HG03039 (cell line): ENCODE results near the gene NKX2-2.

Experiments used
- ATAC-seq: cut with Tn5 transposase; IDR thresholded peaks from one replicate; pipeline ENCODE4 v1.9.1; 2021; ENCODE audit warnings: mild to moderate bottlenecking, moderate library complexity; ENCODE audit not compliant: unreplicated experiment

Gene NKX2-2

DNA sequence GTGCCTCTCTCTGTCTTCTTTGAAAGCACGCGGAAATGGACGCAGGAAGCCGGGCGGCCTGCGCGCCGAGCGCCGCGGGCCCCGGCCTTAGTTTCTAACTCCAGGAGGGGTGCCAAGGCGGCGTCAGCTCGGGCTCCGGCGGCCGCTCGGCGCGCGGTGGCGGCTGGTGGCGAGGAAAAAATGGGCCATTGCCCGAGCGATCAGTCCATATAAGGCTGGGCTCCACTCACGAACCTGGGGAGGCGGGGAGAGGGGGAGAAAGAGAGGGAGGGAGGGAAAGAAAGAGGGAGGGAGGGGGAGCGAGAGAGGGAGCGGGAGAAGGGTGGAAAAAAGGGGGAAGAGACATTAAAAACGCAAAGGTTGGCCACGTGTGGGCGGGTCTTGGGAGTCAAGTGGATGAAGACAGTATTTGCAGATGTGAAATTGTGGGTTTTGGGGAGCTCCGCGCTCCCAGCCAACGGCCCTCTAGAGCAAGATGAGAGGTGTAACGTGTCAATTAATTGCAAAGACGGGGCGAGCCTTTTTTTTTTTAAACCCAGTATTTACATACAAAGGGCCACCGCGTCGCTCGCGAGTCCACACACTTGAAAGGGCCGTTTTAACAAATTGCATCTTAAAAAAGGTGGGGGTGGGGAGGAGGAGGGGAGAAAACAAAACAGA is at the start of gene NKX2-2:
NKX2-2 (minus strand) TSS at position 184 of the 660 bp plus-strand sequence. CDS start 395 bp downstream, outside the sequence.
- ATAC-seq: no peak

DNA sequence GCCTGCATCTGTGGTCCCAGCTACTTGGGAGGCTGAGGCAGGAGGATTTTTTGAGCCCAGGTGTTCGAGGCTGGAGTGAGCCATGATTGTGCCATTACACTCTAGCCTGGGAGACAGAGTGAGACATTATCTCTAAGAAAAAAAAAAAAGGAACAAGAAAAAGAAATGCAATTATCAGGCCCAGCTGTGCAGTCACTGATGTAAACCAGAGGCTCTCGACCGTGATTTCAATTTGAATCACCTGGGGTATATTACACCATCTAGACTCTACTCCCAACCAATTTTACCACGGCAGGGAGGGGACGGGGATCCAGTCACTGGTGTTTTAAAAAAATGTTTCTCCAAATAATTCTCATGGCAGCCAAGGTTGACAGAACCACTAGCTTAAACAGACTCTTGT is 48.8 kb upstream of the NKX2-2 start:
- ATAC-seq: no peak

- peak; percentile 52 for ATAC-seq
These were observed 45.4 kb upstream of the NKX2-2 start for GRCh38 chr20:21559305-21559704.

- no peak for ATAC-seq
These were observed 43.6 kb upstream of the NKX2-2 start for GRCh38 chr20:21557241-21558020.

DNA sequence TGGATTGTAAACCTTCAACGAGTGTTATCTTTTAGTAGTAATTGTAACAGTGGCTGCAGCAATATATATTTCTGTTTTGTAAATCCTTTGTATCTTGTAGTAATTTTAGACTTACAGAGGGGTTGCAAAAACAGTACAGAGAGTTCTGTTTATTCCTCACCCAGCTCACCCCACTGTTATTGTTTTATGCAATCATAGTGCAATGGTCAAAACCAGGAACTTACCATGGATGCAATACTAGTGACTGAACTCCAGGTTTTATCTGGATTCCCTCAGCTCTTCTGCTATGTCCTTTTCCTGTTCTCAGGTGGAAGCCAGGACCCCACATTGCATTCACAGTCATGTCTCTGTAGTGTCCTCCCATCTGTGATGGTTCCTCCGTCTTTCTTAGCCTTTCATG is 42.5 kb upstream of the NKX2-2 start:
- ATAC-seq: no peak

- no peak for ATAC-seq
These were observed 41.7 kb upstream of the NKX2-2 start for GRCh38 chr20:21555470-21556120.

DNA sequence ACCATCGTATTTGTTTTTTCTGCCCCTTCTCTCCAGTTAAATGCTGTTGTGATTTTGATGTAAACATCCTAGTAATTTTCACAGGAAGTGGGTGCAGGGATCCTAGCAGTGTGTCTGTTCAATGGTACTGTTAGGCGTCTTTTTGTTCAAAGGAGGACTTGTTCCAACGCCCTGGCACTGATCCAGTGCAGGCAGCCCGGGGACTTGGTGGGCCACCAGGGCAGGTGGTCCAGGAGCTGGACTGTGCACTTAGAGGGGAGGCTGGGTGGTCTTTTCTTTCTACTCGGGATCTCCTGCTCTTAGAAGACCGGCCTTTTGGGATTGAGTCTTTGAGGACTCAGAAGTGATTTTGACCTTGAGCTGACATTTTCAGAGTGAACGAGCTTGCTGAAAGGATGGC is 41.1 kb upstream of the NKX2-2 start:
- no peak for ATAC-seq

DNA sequence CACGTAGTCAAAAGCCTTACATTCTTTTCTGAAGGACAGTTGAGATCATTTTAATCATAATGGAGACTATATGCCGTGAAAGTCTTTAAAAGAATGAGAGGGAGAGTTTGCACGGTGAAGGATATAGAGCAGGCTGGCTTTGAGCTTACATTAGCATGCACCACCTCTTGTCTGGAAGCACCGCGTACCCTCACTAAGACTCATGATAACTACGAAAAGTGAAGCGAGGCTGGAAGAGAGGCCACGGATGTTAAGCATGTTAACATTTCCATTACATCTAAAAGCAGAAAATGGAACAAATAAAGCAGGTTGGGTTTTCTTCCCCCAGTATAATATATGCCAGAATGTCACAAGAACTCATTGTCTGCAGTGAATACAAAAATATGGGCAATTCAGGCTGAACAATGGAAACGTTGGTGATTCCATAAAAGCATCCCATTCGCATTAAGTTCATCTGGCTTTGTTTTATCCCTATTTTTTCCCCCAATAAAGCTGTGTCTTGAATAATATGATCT is 40.6 kb upstream of the NKX2-2 start:
- no peak for ATAC-seq

DNA sequence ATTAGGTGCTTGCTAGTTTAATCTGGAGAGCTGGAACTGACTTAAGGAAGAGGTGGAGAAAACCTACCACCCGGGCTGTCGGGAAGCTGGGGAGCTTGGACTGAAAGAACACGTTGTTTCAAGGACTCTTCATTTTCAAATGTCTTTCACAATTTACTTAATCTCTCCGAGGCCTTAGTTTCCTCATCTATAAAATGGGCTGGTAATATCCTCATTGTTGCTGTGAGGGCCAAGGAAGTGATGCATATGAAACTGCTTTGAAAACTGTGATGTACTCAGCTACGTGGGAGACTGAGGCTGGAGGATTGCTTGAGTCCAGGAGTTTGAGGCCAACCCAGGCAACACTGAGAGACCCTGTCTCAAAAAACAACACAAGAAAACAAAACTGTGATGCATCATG is 36.7 kb upstream of the NKX2-2 start:
- ATAC-seq: no peak

DNA sequence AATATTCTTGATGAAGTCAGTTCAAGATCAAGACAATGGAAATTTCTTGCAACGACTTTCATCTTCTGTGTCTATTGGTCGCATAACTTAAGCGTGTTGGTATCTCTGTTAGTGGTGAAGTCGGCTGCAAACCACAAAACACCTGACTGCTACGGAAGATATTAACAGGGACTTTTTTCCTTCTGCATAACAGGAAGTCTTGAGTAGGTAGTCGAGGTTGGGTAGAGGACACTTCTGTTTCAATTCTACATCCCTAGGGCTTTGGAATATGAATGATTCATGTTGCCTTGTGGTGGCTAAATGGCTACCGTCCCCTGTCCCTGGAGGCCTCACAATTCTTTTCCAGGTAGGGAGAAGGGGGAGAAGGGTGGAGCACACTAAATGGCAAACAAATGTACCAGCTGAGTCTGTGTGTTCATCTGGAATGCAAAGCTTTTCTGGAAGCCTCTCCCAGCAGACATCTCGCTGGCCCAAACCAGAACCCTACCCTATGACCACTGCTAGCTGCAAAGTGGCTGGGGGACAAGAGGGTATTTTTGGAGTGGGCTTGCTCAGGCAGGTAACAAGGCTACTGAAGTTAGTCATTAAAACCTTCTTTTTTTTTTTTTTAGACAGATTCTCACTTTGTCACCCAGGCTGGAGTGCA is 34.6 kb upstream of the NKX2-2 start:
- no peak for ATAC-seq

GRCh38 chr20:21546355-21546754 is 32.5 kb upstream of the NKX2-2 start:
- no peak for ATAC-seq

- ATAC-seq: no peak
These were observed 25.6 kb upstream of the NKX2-2 start for GRCh38 chr20:21539512-21539911.

- ATAC-seq: no peak
These were observed 21.0 kb upstream of the NKX2-2 start for GRCh38 chr20:21534886-21535285.

DNA sequence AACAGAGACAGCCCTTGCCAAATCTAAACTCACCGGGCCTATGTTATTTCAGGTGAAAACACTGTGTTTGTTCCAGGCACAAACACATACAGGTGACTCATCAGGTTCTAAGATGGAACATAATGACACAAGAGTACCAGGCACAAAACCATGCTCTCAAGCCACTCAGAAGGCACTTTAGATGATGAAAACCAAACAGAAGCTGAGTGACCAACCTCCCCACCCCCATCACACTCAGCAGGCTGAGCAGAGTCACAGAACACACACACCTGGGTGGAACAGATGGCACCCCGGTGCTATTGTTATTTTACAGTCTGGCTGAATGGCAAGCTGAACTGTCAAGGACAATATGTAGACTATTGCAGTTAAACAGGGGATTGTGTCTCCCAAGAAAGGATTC is 20.6 kb upstream of the NKX2-2 start:
- no peak for ATAC-seq

GRCh38 chr20:21529863-21530262 is 16.0 kb upstream of the NKX2-2 start:
- no peak for ATAC-seq

GRCh38 chr20:21528870-21529269 is 15.0 kb upstream of the NKX2-2 start:
- ATAC-seq: no peak

GRCh38 chr20:21527908-21528307 is 14.0 kb upstream of the NKX2-2 start:
- ATAC-seq: no peak

- no peak for ATAC-seq
These were observed 12.9 kb upstream of the NKX2-2 start for GRCh38 chr20:21526776-21527175.

- ATAC-seq: no peak
These were observed 10.0 kb upstream of the NKX2-2 start for GRCh38 chr20:21523895-21524294.

DNA sequence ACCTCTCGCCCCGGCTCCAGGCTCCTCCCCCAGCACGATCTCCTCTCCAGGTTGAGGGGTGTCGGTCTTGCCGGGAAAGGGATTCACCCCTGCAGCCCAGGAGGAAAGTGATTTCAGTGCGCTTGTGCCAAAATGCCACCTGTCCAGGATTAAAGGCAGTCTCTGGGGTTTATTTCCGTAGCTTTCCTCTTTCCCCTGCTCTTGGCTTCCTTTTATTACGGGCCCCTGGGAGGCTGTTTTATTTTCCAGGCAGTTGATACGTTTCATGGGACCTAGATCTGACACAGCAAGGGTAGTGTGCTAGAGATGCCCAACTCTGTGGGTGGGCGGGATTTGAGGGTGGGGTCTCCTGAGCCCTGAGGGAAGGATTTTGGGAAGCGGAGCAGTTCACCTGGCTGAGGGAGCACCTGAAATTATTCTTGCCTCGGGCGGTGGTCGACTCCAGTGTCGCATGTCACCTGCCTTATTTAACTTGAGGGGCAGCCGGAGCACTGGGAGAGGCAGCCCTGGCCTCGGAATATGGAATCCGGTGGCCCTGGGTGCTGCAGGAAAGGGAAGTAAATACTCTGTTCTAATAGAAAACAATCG is 9.5 kb upstream of the NKX2-2 start:
- ATAC-seq: no peak
